SHP77 (cell line): ENCODE data around the gene TAL2.

Experiments used
- DNase-seq, 2 experiments: peaks; one replicate each; lab custom pipeline; 2025; lab: John Stamatoyannopoulos, UW

The TAL2 gene

DNA sequence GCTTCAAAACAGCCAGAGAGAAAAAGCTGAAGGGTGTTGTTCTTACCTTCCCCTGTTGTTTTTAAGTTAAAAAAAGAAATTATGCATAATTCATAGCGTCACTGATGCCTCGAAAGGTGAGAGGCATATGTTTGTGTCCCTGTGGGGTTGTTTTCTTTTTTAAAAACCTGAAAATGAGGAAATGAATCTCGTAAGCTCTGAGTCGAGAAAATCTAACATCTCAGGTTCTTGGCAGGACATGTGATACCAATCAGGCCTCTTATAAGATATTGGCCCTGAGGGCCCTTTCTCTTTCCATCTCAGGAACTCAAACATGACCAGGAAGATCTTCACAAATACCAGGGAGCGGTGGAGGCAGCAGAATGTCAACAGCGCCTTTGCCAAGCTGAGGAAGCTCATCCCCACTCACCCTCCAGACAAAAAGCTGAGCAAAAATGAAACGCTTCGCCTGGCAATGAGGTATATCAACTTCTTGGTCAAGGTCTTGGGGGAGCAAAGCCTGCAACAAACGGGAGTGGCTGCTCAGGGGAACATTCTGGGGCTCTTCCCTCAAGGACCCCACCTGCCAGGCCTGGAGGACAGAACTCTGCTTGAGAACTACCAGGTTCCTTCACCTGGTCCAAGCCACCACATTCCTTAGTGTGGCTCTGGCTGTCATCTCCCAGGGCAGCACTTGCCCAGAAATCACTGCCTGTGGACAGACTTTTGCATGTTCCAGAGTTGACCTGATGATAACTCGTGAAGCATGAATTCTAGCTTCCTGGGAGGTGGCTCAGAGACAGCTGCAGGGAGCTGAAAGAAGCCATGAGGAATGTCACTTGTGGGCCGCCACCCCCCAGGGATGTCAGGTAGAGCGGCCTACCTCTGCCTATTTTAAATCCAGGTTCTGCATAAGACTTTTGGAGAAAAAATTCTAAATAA, at the start of gene TAL2:
TAL2 (plus strand) TSS at position 274 of the 921 bp plus-strand sequence; CDS start at position 314, 40 bp downstream.
- no peak for DNase-seq

DNA sequence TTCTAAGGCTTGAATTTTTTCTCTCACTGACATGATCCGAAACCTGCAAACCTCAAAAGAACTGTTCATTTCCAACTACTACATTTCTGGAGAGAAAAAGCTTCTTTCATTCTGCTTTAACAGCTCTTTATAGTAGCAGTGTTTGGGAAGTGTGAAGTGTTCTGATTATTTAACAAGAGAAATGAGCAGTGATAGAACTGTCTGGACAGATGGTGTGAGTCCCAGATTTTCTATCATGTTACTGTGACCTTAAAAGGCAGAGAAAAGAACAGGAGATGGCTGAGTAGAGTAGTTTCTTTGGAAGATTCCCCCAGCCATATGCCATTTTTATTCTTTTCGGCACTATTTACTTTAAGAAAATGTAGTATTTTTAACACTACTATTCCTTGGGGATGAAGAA, 41.3 kb upstream of the TAL2 start:
- DNase-seq: no peak

DNA sequence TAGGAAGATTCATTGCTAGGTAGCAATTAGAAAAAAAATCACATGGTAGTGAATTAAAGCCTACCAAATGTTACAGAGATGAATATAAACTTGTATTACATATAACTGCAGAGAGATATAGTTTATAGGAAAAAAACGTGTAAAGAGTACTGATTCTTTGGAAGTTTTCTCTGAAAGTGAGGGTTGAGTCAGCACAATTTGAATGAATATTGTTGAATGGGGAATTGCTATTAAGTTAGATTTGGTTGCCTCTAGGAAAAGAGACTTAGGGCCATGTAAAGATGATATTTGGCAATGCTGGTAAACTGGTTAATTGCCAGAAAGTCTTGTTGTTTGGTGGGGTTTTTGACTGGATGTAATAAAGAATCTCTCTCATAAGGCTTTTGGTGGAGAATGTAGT, 37.2 kb upstream of the TAL2 start:
- no peak for DNase-seq

DNA sequence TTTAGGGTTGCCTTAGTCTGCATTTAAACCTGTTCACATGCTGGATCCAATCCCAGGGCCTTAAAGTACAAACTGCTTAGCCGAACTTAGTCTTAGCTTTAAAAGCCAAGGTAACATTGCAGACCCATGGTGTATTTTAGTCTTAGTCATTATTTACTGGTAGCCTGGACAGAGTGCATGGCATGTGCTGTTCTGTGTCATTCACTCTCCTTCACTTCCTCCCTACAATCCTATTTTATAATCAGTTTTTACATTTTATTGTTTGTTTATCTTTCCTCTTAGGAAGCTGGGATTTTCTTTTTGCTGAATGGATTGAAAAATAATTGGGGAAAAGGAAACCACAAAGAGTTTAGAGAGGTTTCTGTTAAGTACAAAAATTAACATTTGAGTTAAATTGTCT, 29.4 kb upstream of the TAL2 start:
- DNase-seq: no peak

DNA sequence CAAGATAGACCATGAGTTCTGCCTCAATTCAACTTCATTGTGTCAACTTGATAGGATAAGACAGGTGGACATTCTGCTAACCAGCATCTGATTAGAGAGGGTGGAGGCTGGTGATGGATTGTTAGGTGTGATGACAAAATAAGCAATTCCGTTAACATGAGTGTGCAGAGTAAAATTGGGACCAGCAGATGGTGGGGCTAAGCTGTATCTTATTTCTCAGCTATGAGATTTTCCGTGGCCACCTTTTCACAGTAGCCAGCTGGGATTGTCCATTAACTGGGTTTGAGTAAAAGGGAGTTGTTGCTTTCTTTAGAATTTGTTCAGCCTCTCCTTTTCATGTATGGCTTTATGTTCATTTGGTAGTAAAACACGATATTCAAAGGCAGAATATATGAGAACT, 28.8 kb upstream of the TAL2 start:
- DNase-seq: no peak

DNA sequence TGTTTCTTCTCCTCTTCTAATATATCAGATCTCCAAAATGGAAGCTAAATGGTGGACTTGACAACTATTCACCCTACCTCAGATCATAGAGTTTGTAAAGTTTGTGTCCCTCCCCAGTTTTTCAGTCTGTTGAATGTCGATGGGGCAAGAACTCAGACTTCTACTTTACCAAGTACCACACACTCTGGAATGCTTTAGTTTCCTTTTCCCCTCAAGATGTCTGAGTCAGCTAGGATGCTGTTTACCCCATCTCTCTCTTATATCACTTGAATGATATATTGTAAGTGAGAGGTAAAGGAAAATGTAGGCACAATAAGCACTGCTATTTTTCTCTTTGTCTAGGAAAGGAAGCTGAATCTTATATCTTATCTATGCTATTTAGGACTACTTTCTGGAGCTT, 25.9 kb upstream of the TAL2 start:
- DNase-seq: no peak

DNA sequence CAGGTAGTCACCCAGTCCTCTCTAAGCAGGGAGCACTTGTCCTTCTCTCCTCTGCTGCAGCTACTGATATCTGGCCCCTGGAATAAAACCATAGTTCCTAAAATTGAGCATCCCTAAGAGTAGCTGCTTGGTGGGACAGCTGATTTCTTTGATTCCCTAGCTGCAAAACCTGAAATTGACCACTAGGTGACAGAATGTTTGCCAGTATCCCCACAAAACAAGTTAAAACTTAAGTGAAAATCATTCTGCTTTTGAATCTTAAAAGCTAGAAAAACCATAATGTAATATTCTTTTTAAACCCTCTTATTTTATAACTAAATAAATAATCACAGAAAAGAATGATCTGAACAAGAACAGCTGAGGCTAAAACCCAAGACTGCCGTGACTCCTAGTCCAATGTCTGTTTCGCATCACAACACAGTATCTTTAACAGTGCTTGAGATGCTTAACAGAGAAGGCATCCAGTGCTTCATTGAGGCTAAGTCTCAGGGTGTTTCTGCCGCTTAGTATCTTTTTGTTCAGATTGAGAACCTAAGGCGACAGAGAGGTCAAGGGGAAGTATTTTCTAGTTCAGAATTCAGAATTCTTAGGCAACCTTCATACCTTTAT, 24.4 kb upstream of the TAL2 start:
- peak in 1 of 2 experiments; percentile 2 for DNase-seq

DNA sequence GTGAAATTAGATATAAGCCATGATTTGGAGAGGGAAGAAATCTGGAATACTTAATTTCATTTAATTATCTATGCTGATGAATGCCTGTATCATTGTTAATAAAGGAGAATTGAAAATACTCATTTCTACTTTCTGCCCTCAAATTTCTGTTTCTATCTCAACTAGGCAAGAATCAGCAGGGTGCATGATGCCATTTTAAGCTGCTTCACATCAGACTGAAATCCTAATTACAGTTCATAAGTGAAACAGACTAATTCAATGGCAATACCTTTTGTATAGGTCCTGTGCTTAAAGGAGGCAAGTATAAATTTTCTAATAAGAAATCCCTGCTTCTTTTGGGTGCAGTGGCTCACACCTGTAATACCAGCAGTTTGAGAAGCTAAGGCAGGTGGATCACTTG, 22.3 kb upstream of the TAL2 start:
- no peak for DNase-seq

DNA sequence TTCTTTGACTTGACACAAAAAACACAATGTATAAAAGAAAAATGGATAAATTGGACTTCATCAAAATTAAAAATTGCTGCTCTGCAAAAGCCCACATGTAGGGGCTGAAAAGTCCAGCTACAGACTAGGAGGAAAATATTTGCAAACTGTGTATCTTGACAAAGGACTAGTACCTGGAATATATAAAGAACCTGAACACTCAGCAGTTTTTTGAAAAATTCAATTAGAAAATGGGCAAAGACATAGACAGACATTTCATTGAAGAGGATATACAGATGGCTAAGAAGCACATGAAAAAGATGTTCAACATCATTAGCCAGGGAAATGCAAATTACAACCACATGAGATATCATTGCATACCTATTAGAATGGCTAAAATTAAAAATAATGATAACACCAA, 18.5 kb upstream of the TAL2 start:
- DNase-seq: no peak

DNA sequence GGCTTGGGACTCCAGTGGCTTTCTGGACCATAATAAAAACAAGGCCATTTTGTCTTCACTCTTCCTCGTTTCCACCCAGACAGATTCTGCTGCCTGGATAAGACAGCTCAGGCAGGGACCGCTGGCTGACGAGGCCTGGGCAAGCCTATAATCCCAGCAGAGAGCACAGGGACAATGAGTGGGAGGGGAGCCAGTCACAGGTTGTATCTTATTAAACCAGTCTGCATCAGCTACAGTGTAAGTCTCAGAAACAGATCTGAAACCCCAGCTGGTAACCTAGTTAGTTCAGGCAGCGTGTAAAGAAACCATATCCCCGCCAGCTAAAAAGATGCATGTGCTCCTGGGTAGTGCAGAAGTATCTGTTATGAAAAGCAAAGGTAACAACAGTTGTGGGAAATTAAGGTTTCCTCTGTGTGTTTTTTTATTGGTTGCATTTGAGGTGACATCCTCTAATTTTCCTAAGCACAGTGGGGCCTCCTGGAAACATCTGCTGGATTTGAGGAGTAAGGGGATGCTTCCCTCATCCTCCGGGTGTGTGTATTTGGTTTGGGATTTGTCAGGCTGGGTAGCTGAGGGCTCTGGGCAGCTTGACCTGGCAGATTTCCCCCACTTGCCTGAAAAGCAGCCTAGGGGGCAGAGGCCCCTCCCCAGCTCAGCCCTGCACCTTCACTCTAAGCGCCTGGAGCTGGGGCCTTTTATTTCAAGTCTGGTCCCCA, 15.2 kb upstream of the TAL2 start:
- no peak for DNase-seq

DNA sequence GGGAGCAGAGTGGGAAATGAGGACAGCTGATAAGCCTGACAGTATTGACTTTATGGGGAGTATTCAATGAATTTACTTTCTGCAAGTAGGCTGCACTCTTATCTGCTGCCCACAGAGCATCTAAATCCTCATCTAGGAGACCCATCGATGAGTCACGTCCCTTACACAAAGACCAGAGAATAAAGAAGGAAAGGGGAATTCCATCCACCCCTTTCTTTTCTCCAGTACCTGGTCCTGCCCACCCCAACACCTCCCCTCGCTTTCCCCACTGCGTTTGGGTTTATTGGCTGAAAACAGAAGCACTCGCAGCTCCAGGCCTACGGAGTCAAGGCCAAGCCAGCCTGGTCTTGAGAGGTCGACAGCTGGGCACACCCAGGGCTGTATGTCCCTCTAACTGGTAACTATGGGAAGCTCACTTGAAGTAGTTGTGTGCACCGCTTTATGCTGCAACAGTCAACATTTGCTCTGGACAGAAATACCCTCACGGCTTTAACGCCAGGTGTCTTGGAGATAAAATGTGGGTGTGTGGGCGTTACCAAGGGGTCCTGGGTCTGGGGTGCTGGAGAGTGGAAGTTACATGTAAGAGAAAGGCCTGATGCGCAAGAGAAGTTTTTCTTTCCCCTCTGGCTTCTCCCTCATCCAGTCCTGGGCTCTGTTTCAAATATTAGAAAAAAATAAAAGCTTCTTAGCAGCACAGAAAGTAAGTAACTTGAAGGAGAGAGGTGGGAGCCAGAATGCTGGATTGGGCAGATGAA, 14.5 kb upstream of the TAL2 start:
- peak in 1 of 2 experiments; percentile 5 for DNase-seq

DNA sequence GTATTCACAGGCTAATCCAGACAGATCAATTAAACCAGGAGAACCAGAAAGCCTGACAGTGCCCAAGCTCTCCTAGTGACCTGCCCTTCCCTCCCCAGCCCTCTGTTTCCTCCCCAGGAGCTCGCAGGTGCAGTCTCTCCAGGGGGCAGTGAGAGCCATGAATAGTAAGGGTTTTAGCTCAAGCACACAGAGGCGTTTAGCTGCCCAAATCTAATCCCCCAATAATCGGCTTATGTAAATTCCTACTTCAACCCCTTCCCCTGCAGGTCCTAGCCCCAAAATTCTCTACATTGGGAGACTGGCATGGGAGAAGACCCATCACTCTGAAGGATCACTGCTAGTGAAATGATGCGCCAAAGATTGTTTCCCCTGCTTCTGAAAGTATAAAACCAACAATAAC, 10.5 kb upstream of the TAL2 start:
- DNase-seq: no peak

DNA sequence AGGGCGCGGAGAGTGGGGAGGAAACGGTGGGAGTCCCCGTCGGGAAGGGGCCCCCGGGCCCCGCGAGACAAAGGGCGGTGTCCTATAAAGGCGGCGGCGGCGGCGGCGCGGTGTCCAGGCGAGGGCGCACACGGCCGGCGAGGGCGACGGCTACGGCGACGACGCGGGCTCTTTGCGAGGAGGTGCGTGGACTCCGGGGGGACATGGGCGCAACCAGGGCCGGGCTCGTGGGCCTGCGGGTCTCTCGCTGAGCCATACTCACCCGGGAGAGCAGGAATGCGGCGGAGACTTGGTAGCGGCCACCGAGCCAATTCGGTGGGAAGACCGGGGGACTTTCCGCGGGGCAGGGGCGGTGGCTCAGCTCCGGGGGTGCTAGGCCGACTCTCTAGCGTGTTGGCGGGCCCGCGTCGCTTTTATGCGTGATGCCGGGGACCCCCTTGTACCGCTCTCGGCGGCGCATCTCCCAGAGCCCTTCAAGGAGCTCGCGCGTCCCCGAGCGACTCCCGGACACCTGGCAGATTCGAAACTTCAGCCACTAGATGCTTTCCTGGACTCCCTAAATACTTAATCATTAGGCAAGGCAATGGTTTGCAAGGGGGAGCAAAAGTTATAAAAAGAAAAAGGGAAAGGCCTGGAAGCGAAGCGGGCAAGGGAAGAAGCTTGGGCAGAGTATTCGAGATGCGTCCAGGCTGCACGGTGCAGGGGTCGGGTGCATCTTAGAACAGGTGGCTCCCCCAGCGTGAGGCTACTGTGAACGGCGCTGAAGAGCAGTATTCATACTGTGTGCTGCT, 5.9 kb upstream of the TAL2 start:
- no peak for DNase-seq

DNA sequence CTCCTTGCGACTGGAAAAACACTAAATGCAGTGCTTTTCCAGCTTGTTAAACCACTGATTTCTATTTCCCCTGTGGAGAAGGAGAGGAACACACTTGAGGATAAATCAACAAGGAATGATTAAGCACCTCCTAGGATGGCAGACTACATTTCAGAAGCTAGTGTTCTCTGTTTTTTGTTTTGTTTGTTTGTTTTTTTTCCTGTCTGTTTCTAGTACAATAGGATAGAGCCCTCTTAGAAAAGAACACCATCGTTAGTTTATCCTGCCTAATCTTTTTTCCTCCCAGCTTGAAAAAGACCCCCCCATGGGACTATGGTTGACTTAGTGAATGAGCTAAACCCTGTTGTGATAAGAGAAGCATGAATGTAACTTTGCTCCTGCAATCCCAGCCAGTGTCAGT, 3.9 kb upstream of the TAL2 start:
- no peak for DNase-seq

DNA sequence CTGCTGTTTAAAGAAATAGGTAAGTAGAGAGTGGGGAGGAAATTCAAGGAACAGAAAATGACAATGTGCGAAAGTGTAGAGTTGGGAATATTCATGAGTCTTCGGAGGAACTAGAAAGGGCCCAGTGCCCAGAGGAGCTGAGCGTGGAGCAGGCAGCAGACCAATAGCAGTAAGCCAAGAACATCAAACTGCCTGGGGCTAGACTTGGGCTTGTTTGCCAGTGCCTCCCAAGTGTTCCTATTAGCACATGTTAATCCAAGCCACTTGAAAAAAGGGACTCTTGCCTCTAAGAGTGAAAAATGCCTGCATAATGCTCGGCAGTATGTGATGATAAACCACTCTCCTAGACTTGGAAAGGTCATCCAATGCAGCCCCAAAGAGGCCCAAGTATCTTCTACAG, 1.2 kb upstream of the TAL2 start:
- no peak for DNase-seq

DNA sequence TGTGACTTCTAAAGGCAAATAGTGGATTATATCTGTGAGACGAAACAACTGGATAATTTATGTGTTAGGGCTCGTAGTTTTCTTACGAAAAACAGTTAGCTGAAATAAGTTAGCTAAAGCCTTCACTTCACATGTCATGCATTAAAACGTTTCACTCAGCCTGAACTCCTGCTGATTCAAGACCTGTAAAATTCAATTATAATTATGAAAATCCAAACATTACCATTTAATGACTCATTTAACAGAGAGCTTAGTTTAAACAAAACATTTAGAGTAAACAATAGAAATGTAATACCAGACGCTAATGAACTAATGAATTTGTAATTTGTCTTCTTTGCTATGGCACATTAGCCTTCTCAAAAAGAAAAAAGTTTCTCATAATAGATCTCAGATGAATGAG, 1.7 kb downstream of the TAL2 start:
- no peak for DNase-seq

DNA sequence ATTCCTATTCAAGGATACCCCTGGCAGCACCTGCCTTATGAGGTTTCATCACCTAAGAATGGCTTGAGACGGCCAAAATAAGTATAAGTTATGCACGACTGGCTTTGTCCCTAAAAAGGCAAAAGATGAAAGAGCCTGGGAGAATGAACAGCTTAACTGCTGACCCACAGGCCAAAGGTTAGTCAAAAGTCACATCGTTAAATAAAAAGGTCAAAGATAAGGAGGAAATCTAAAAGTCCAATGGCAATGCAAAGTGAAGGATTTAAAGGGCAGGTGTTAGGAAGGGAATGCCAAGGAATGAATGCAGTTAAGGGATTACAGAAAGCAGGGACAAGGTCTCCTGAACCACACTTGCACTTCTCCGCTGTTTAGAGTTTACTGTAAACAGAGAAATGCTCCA, 5.6 kb downstream of the TAL2 start:
- DNase-seq: no peak

DNA sequence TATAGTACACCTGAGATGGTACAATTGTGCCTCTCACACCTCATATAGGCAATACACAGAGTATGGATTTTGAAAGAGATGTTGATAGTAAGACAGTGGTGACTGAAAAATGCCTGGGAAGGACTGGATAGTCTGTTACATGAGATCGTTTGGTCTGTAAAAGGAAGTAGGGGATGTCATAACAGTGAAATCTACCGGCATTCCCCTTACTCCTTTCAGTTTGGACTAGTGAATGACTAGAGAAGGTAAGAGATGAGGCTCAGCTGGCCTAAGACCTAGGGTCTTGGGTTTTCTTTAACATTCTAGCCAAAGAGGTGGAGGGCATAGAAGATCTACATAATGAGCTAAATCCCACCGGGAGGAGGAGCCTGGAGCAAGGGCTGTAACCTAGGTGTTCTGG, 8.1 kb downstream of the TAL2 start:
- DNase-seq: no peak

DNA sequence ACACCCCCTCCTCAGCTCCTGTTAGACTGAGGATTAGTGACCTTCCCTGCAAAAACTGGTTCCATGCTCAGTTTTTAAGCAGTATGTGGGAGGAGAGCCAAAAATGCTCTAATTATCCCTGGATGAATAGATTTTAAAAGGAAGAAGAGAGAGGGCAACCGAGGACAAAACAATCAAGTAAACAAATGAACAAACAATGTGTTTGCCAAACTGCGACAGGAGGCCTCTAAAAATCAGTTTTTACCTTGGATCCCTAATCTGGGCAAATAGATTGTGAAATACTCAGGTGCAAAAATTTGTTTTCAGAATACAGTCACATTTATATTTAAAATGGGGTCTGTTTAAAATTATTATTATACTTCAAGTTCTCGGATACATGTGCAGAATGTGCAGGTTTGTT, 8.5 kb downstream of the TAL2 start:
- no peak for DNase-seq

DNA sequence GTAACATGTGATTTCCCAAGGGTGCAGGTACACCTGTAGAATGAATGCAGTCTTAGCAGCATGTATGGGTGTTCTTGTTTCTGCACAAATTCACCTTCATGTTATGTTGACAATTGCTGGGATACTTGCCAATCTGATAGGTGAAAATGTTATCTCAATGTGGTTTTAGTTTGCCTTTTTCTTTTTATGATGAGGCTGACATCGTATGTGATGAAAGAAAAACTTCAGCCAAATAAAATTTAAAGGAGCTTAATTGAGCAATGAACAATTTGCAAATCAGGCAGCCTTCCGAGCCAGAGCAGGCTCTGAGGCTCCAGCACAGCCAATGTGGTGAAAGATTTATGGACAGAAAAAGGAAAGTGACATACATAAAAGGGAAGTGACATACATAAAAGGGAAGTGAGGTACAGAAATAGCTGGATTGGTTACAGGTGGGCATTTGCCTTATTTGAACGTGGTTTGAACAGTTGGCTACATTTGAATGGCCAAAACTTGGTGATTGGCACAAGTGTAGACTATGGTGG, 10.5 kb downstream of the TAL2 start:
- no peak for DNase-seq

DNA sequence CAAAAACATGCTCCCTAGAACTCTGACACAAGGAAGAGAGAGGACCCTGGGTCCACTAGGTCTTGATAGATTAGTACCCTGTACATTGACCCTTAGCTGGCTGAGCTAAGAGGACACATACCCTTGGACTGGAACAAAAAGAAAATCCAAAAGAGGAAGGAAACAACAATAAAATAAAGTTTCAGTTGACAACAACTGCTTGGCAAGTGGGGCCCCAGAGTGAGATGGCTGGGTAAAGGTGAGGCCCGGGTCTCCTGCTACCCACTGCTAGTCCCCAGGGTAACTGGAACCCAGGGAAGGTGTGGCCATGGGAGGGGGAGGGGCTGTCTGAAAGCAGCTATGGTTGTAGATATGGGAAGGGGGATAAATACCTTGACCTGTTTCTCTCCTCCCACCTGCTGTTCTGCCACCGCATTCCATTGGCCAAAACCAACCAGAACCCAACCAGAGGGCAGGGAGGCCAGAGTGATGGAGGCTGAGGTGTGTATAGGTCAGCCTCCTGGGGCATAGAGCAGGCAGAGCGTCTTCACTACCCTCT, 11.7 kb downstream of the TAL2 start:
- DNase-seq: no peak
